NCI-H774 (cell line): ENCODE results near the gene EFNA5.

Source experiments
- DNase-seq: peaks from one replicate; lab custom pipeline; 2025; lab: John Stamatoyannopoulos, UW

The EFNA5 gene

GRCh38 chr5:107639990-107640389 lies 30.7 kb downstream of the EFNA5 start:
- DNase-seq = no peak

DNA sequence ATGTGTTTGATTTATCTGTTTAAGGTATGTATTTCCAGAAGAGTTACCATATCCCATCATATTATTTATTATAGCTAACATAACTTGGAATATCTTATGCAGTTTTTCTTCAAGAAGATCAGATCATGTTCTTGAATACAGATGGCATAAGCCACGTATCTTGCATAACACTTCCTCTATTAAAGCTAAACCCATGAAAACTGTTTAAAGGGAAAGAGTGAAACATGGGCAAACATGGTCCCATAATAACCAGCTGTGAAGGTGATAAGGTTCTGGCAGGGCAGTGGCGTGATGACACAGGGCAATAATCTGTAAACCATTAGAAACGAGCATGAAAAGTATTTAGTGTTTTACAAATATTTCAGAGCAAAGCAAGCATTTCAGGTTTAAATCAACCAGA lies 34.2 kb downstream of the EFNA5 start:
- no peak for DNase-seq

GRCh38 chr5:107636068-107636467 lies 34.7 kb downstream of the EFNA5 start:
- DNase-seq = no peak

DNA sequence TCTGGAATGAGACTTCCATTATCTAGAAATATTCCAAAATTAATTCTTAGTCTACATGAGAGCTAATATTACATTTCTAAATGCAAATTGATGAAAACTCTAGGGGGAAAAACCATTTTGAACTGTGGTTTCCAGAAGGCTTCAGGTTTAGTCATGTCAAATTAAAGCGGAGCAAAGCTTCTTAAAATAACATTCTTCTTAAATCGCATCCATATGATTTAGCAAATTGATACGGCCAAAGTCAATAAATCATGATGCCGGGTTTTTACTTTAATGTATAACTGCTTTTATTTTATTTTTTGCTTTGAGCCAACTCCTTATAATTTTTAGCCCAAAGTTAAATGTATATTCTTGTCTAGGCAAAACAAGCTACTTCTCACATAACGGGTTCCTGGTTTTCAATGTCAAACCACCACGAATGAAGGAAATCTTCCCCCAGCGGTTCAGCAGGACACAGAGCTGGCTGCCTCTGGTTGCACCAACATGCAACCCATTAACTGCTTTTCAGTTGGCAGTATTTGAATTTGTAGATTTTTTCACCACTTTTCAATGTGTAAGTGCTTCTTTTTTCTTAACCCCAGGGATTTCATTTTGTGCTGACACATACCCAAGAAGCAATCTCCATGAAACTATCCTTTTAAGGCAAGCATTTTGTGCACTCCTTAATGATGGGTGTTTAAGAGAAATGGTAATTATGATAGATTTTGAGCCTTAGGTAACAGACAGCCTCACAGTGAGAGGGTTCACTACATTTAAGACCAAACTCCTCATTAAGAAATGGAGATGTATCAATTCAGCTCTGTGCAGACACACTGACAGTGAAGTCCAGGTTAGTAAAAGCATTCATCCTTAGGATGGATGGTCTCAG lies 35.5 kb downstream of the EFNA5 start:
- no peak for DNase-seq

DNA sequence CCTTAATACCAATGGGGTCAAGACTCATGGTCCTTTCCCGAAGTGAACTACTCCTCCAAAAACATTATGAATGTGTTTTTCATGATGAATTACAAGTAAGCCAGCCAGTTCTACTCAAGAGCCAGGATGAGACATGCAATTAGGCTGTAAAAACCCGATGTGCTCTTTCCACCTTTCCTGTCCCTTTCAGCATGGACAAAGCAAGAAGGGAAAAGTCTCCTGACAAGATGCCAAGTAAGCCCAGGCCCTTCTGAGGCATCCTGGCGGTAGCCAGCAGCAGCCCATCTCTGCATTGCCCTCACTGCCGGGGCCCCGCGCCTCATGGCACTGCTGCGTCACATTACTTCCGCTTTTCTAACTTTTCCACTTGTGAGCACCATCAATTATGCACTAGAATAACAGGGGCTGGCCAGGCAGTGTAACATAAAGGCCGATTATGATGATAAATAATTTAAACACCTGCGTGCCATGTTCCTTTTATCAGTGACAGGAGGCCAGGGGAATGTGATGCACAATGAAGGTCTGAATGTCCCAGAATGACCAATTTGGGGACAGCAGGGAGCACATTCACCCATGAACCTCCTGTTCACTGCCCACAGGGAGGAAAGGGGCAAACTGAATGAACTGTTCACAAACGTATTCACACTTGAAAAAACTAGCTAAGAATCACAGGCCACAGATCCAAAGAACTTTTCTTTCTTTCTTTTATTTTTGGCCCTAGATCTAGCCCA lies 37.4 kb downstream of the EFNA5 start:
- DNase-seq = no peak

DNA sequence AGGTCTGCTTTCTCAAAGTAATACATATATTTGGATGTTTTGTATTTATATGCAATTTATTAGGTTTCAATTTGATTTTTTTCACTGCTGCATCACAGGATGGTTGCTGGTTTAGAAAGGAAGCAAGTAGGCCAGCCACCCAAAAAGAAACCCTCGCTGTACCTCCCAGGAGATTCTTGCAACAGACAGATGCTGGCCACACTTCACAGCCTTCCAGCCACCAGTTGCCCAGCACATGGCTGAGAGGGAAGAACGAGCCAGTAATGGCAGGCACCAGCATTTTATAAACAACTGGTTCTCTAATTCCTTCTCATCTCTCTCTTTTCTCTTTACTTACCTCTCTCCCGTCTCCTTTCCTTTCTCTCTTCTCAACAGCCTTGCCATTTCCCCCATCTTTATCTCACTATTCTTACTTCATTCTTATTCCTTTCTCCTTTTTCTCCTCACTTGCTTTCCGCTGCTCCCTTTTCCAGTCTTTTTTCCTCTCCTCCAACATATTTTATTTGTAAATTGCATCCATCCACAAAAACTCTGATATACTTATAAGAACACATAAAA lies 38.9 kb downstream of the EFNA5 start:
- DNase-seq = no peak

DNA sequence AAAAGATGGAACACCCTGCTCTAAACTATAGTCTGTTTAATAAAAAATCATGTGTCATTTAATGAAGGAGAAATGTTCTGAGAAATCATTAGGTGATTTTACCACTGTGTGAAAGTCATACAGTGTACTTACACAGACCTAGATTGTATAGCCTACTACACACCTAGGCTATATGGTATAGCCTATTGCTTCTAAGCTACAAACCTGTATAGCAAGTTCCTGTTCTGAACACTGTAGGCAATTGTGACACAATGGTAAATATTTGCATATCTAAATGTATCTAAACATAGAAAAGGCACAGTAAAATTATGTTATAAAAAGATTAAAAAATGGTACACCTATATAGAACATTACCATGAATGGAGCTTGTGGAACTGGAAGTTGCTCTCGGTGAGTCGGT lies 40.6 kb downstream of the EFNA5 start:
- no peak for DNase-seq

DNA sequence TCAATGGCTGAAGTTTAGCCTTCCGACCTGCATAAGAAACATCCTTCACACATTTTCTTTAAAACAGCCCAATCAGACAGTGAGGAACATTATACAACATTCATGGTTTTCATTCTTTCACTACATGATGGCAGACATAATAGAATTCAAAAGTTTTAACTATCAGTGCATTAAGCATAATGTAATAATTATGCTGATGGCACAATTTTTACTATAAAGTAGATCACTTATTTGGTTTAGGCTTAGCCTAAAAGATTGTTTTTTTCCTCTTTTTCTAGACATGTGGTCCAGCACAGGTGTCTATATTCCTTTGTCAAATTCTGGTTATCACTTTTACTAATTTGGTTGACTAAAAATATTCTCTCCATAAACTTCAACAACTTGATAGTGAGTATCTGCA lies 46.5 kb downstream of the EFNA5 start:
- DNase-seq = no peak

GRCh38 chr5:107621089-107621488 lies 49.6 kb downstream of the EFNA5 start:
- no peak for DNase-seq

DNA sequence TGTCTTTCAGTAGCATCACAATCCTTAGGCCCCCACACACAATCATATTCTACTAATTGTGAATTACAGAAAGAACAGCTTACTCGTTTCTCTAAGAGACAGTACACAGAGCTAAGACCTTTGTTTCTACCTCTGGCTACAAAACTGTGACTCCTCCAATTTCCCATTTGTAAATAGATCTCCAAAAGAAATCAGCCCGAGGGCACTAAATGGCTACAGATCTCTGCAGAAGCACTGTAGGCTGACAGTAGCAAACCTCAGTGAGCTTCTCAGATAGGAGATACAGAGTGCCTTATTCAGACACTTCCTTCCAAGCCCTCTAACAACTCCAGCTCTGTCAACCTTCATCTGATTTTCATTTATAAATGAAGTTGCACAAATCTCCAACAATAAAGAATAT lies 51.0 kb downstream of the EFNA5 start:
- no peak for DNase-seq

DNA sequence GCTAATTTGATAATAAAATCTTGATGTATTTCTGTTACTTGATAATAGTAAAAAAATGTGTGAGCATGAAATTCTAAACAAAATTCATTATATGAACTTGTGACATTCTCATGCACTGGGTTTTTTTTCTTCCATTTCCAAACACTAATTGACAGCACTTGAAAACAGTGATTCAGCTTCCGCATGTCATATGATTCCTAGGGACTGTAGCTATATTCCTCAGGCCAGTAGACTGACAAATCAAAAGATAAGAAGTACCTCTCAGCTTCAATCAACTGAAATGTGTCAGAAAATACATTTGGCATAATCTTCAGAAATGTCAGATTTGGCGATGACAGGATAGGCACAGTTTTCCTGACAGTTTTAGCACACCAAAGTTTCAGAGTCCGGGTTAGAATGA lies 52.5 kb downstream of the EFNA5 start:
- no peak for DNase-seq

DNA sequence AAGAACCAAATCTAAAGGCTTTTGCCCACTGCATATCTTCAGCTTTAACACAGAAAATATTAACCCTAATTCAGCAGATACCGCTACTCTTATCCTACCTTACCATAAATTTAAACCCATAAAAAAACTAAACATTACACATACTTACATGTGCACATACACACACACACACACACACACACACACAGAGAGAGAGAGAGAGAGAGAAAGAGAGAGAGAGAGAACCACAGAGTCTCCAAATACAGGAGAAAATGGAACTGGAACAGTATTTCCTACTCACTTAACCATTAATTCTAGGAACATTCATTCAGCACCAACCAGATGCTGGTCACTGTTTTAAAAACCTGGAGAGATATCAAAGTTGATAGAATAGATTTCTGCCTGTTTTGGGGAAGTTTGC lies 53.7 kb downstream of the EFNA5 start:
- DNase-seq = no peak

GRCh38 chr5:107616213-107616612 lies 54.5 kb downstream of the EFNA5 start:
- no peak for DNase-seq

- no peak for DNase-seq
Measured at GRCh38 chr5:107615299-107615817, 55.4 kb downstream of the EFNA5 start.

GRCh38 chr5:107612541-107612940 lies 58.2 kb downstream of the EFNA5 start:
- no peak for DNase-seq

DNA sequence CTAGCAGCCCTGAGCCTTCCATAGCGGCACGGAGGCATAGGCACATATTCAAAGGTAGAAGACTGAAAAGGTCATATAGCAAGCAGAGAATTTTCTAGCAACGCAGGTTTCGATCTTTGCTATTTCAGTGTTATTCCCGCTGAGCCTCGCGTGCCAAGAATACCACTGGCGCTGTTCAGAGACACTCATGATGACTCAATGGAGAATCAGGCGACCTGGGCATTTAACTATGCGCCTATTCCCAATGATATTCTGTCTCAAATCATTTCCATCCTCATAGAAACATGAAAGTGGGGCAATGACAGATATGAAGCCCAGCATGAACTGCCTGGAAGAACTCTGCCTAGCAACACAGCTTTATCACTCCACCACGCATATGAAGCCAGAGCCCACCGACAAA lies 59.9 kb downstream of the EFNA5 start:
- DNase-seq = no peak

- DNase-seq = no peak
Measured at GRCh38 chr5:107607671-107608345, 62.9 kb downstream of the EFNA5 start.

DNA sequence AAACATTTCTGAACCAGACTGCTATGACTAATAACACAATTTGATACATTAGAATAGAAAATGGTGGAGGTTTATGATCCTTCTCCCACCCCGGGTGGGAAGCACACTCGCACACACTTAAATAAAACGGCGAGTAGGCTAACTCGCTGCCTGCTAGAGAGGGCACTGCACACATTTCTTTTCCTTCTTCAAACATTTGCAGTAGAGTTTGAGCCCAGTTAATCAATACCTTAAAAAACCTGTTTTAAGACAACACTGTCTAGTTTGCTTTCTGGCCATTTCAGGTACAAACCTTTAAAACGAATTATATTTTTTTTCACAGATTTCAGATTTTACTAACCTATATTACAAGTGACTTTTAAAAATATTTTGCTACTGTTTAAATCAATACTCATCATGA lies 63.5 kb downstream of the EFNA5 start:
- DNase-seq = no peak

- no peak for DNase-seq
Measured at GRCh38 chr5:107605596-107606125, 65.1 kb downstream of the EFNA5 start.

GRCh38 chr5:107604990-107605389 lies 65.7 kb downstream of the EFNA5 start:
- DNase-seq = no peak

GRCh38 chr5:107604146-107604910 lies 66.4 kb downstream of the EFNA5 start:
- DNase-seq = no peak
